NCI-H146 (cell line): Measurements from ENCODE around the gene SIKE1.
A peak's percentile ranks its signal among the peaks of the same experiment; 100 is the strongest.
"Not testable (repeated sequence)": the region's sequence is repeated elsewhere in the genome, so short reads cannot be mapped to it uniquely, and the experiment has no call there.

Experiments used
- DNase-seq: peaks from one replicate; lab custom pipeline; 2025; lab: John Stamatoyannopoulos, UW

Gene SIKE1

GRCh38 chr1:114755006-114755931 is 25.2 kb downstream of the SIKE1 start:
- no peak for DNase-seq

GRCh38 chr1:114753702-114754101 is 26.8 kb downstream of the SIKE1 start:
- DNase-seq: not testable (repeated sequence)

GRCh38 chr1:114753143-114753542 is 27.3 kb downstream of the SIKE1 start:
- DNase-seq: no peak

GRCh38 chr1:114750780-114751179 is 29.7 kb downstream of the SIKE1 start:
- DNase-seq: peak; percentile 7

- DNase-seq: no peak
Measured at GRCh38 chr1:114749835-114750234, 30.6 kb downstream of the SIKE1 start.

- DNase-seq: no peak
Measured at GRCh38 chr1:114746450-114747121, 33.9 kb downstream of the SIKE1 start.

GRCh38 chr1:114745291-114745690 is 35.2 kb downstream of the SIKE1 start:
- no peak for DNase-seq

GRCh38 chr1:114741963-114742746 is 38.3 kb downstream of the SIKE1 start:
- no peak for DNase-seq

- no peak for DNase-seq
Measured at GRCh38 chr1:114740331-114740730, 40.2 kb downstream of the SIKE1 start.

GRCh38 chr1:114737314-114737849 is 43.1 kb downstream of the SIKE1 start:
- DNase-seq: no peak

- no peak for DNase-seq
Measured at GRCh38 chr1:114735479-114735878, 45.0 kb downstream of the SIKE1 start.

- DNase-seq: no peak
Measured at GRCh38 chr1:114729782-114730181, 50.7 kb downstream of the SIKE1 start.

GRCh38 chr1:114728553-114728952 is 51.9 kb downstream of the SIKE1 start:
- DNase-seq: no peak

- no peak for DNase-seq
Measured at GRCh38 chr1:114725230-114725629, 55.3 kb downstream of the SIKE1 start.

- no peak for DNase-seq
Measured at GRCh38 chr1:114723915-114724314, 56.6 kb downstream of the SIKE1 start.

GRCh38 chr1:114723457-114723856 is 57.0 kb downstream of the SIKE1 start:
- no peak for DNase-seq

GRCh38 chr1:114720492-114720891 is 60.0 kb downstream of the SIKE1 start:
- no peak for DNase-seq
